Left lobe of liver (tissue), 2 donors: Measurements from ENCODE around the gene DDB1. TPM values are rescaled to one million over a fixed set of nuclear protein-coding genes. Genes with fewer than 3 reads are reported as not detected.

ENCODE experiments used
- ATAC-seq: fragments of 200-7000 bp; cut with Tn5 transposase; one replicate; pipeline ENCODE4 v1.9.1; 2020; ENCODE audit warnings: mild to moderate bottlenecking, moderate library complexity
- DNase-seq: peaks from one replicate; pipeline ENCODE4 v3.0.0-alpha.2; 2020; ENCODE audit warnings: low spot score
- total RNA-seq: library from RNA; stranded (reverse); gene quantifications from one replicate; pipeline ENCODE4 v1.2.1, GENCODE V29; 2021
- donor health status: DM: no; HTN: no; CAD: no; lungs with moderate emphysema.
- donor health status: DM: no; HTN: yes; CAD: no.

The DDB1 gene
- total RNA-seq, 1 donor from 2014 or later = 105 TPM

DNA sequence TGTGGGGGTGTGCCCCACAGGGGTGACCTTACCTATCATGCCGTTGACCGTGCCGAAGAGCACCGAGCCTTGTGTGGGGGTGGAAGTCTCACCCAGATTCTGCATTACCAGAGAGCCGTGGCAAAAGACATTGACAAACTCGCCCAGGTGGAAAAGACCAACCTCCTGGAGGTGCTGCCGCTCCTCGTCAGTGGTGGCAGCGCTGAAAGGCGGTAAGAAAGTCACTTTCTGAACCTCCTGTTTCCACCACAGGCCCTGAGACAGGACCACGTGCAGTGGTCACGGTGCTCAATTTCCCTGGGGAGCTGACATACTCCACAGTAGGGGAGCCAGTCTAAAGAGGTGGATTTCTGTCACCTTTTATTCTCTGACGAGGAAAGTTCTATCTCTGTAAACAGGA lies 30.4 kb downstream of the DDB1 start:
- DNase-seq = no peak
- ATAC-seq = no peak

DNA sequence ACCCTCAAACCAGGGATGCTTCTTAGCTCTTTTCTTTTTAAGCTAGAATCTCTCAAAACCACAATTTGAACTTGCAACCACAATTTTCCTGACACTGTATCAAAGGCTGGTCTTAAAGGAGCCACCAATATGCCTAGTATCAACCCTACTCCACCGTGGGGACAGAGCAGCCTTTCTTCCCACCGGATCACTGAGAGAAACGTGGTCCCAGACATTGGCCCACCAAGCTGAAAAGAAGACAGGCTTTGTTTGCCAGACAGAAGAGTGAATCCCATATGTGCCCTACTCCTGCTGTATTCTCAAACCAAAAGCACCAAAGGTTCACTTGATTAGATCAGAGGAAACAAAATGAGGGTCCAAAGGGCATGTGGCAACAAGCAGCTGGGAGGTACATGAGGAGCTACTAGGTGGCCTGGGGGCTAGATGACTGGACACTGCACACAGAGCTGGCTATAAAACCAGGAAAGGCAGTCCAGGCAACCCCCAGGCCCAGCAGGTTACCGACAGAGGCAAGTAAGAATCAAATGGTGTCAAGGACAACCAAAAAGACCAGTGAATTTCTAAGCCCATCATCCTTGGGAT lies 34.2 kb downstream of the DDB1 start:
- ATAC-seq = peak; percentile 33
- DNase-seq = no peak

DNA sequence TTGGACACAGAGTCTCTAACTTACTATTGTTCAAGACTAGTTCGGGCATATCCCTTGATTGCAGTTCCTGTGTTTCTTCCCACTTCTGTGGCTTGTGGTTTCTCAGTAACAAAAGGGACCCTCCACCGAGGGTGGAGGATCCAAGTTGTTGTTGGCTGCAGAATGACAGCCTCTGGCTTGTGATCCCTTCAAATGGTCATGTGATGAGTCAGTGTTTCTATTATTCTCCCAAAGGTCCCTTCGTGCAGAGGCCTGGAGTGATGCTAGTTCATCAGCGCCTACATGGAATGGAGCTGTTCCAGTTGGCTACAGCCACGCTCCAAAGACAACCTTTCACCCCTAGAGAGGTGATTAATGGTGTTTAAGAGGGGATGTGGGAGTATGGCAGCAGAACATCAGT lies 35.2 kb downstream of the DDB1 start:
- no peak for ATAC-seq

DNA sequence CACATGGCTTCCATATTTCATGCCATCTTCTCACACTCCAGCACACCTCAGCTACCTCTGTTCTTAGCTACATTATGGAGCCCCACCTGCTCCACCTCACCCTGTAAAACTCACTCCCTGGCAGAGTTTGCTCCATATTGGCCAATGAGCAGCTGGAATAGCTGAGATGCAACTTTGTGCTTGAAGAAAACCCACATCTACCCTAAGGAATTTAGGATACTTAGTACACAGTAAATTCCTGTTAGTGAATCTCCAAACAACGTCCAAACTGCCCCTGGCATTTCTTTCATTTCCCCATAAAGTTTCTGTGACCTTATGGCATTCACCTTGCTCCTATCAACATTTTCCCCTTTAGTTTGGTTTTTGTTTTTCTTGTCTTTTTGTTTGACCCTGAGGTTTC lies 35.6 kb downstream of the DDB1 start:
- ATAC-seq (no peak), DNase-seq (no peak)

More for the DNA sequence above, 35.2 kb downstream of the DDB1 start:
- no peak for DNase-seq

DNA sequence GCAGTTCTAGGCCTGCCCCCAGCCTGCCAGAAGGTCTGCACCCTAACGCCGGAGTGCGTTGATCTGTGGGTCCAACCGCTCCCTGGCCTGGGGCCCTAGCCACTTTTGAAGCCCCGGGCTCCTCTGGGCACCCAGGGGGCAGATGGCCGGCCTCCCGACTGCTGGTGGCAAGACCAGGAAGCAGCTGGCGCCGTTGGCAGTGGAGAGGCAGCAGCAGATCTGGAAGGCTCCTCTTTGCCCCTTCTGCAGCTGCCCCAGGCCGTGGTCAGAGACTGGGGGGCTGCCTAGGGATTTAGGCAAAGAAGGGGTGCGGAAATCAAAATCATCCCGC lies 37.3 kb downstream of the DDB1 start:
- DNase-seq (peak; percentile 54), ATAC-seq (peak; percentile 5)

DNA sequence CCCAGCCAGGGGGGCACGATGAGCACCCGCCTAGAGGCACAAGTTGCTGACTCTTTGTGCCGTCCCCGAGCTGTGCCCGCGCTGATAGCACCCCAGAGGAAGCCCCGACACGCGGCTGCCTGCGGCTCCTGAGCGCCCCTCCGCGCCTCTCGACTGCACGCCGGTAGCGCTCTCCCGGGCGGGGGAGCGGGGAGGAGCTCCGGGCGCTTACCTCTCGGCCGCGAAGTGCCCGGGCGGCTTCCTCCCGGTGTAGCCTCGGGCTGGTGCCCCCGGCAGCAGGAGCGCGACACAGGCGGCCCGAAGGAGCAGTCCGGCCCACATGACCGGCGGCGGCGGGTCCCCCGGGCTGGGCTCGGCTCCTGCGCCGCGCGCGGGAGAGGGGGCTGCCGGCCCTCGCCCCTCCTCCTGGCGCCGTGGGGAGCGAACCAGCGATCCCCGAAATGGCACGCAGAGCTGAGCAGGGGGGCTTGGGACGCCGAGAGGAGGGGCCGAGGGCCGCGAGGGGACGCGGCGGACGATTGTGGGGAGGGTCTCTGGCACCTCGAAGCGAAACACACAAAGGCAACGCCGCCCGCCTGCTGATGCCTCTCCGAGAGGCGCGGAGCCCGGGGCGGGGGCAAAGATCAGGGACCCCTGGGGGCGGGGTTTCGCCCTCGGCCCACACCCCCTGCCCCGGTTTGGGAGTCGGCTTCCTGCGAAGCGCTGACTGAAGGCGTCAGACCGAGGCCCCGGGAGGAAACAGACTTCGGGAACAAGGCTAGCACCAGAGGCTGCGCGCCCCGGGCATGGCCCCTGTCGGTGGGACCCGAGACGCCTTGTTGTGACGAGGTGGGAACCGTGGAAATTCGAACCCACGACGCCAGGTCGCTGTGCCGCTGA lies 37.9 kb downstream of the DDB1 start, which contains the start of gene VWCE:
VWCE (minus strand) TSS at position 600 of the 879 bp plus-strand sequence; CDS start at position 321, 279 bp downstream.
- DNase-seq (peak; percentile 72), ATAC-seq (peak; percentile 80)

DNA sequence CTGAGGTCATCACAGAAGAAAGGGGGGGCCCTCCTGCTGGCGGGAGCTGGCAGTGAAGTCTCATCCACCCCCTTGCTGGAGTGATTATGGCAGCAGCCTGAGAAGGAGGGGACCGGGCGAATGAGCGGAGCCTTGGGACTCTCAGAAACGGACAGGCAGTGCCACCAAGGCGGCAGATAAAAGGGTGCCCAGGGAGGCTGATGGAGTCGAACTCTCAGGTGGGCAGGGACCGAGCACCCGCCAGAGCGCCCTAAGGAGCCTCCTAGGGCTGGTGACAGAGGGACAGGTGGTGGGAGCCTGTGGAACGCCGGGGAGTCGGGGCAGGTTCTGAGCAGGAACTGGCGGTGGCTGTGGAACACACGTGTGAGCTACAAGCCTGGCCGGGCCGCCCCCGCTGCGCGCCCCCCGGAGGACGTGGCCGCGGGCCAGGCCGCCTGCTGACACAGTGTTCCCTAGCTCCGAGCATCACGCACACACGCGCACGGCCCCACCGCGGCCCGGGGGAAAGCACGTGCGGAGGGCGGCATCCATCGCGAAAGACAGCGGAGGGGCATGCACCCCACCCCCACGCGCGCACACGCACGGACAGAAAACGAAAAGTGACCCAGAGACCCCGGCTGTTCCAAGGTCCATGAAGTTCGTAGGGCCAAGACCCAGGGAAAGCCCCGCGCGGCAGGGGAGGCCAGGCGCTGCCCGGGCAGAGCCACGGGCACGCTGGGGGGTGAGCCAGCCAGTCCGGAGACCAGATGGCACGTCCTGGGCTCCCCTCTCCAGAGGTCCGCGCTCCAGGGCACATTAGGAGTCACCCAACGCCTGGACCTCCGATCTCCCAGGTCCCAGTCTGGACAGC lies 38.8 kb downstream of the DDB1 start:
- peak; percentile 61 for ATAC-seq

DNA sequence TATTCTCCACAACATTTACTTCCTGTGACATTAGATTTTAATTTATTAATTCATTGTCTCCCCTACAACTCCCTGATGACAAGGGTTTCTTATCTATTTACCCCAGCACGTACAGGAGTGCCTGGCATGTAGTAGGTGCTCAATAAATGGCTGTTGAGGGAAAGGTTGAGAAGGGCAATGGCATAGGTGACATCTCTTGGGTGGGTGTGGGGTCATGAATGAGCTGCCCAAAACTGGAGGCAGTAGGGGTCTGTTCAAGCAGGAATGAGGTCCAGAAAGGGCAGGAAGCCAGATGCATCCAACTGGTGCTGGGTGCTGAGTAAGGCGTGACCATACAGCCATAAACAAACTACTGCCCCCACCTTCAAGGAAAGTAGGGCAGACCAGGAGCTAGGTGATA lies 40.5 kb downstream of the DDB1 start:
- ATAC-seq (no peak), DNase-seq (no peak)

More for the DNA sequence above, 38.8 kb downstream of the DDB1 start:
- peak; percentile 61 for DNase-seq

DNA sequence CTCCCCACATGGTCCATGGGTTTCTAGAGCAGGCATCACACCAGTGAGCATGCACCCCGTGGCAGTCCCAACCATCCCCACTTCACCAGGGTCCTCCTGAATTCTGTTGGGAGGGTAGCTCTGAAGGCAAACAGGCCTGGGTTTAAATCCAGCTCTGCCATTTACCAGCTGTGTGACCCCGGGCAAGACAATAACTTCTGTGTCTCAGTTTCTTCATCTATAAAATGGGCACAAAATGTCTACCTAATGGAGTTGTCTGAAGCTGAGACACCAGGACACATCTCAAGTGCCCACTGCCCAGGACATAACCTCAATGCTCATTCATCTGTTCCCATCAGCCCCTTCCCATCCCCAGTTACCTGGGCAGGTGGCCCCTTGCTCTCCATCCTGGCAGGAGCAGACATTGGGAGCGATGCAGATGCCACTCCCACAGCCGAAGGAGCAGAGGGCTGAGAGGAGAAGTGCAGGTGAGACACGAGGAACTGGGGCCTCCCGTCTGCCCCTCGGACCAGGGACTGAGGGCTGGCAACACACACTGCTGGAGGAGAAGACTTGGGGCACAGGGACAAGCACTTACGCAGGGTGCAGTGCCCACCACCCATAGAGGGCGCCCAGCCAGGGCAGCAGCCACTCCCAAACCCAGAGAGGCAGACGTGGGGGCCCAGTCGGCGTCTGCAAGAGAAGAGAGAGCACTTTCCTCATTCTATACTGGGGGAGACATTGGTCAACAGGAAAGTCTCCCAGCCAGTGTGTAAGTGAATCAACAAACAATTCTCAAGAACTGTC lies 41.8 kb downstream of the DDB1 start:
- ATAC-seq (no peak), DNase-seq (no peak)

DNA sequence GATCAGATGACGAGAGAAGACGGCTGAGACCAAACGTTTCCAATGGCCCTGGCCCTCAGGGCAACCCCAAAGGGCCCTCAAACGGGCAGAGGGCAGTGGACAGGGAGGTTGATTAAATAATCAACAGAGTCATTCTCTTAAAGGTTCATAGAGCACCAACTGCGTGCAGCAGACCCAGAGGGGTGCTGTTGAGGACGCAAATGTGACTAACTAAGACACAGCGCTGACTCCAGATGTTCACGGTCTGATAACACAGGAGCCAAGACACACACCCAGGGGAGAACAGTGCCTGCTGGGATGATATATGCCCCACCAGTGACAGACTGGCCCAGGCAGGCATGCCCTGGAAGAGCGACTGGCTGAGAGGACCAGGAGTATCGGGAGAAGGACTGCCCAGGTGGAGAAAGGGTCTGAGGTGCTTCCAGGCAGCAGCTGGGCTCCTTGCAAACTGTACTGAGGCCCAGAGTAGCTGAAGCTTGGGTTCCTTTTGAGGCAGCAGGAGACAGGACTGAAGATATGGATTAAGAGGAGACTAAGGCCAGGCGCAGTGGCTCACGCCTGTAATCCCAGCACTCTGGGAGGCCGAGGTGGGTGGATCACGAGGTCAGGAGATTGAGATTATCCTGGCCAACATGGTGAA lies 45.4 kb downstream of the DDB1 start:
- DNase-seq (no peak), ATAC-seq (no peak)

DNA sequence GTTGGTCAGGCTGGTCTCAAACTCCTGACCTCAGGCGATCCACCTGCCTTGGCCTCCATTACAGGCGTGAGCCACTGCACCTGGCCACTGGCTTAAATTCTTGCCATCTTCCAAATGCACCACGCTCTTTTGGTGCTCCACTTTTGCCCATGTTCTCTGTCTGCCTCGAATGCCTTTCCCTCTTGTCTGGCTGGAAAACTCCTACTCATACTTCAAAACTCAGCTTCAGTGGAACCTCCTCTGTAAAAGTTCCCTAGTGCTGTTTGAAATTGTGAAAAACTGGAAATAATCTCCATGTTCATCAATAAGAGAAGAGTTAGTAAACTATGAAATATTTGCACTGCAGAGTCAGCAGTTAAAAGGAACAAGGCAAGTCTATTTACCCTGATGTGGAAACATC lies 49.3 kb downstream of the DDB1 start:
- ATAC-seq (no peak), DNase-seq (no peak)

DNA sequence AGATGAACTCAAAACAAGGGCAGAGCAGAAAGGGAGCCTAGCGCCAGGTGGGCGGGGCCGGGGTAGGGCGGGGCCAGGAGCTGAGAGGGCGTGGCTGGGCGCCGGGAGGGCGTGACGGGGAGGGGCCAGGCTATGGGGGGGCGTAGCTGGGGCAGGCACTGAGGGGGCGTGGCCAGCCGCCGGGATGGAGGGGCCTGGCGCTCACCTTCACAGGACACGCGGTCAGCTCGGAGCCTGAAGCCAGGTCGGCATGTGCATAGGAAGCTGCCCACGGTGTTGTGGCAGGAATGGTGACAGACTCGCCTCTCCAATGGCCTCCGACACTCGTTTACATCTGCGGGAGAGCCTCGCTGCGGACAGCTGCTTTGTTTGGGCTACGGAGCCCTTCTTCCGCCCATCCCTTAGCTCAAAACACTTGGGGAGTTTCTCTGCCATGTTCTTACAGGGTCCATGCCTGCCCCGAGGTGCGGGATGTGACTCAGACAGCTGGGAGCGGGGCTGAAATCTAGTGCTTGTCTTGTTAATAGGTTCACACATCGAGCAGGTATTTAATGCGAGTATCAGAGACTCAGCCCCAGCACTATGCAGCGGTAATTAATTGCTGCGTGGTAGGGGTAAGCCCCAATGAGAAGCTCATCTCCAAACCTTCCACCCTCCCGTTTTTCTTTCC lies 51.2 kb downstream of the DDB1 start:
- ATAC-seq = peak; percentile 80
- no peak for DNase-seq

DNA sequence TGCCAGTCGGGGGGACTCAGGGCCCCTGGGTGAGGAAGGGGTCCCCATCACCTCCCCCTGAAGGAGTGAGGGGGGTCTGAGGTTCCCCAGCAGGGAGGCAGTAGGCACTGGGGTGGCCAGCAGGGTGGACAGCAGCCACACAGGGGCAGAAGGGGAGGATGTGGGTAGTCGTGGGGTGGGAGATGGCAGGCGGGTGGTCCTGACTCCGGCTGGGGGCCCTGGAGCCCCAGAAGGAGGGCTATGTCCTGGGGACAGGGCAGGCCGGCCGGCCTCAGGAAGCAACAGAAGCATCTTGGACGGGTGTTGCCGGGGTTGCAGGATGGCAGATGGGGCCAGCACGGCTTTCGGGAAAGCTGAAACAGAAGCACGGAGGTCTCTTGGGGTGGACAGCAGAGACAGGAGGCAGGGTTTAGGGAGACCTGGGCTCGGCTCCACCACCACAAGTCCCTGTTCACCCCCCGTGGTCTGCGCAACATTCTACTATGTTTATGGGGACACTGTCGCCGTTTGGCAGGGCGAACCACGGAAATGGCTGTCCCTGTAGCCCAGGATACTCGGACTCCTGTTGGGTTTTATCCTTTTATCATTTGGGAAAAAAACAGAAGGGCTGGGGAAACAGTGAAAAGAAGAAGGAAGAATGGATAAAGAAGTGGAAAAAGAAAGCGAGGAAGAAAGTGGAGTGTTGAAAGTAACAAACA lies 51.9 kb downstream of the DDB1 start:
- DNase-seq (no peak), ATAC-seq (no peak)

DNA sequence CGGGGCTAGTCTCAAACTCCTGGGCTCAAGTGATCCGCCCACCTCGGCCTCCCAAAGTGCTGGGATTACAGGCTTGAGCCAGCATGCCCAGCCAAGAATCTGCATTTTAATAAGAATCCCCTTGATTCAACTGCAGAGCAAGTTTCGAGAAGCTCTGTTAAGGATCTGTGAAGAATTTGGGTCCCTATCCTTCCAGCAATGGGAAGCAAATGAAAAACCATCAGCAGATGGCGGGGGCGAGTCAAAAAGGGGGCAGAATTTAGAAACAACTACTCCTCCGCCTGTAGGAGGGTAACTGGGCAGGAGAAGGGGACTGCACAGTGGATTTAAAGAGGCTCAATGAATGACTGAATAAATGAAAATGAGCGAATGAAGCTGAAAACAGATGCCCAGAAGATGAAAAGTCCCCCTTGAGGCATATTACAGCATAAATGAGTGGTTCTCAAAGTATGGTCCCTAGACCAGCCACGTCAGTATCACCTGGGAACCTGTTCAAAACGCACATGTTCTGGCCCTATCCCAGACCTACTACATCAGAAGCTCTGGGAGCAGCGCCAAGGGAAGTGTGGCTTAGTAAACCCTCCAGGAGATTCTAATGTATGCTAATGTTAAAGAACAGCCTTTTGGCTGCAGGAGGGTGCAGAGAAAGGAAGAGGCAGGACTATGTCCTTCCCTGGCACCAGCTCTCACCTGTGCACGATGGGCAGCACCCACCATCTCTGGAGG lies 52.8 kb downstream of the DDB1 start:
- ATAC-seq (peak; percentile 37), DNase-seq (no peak)

DNA sequence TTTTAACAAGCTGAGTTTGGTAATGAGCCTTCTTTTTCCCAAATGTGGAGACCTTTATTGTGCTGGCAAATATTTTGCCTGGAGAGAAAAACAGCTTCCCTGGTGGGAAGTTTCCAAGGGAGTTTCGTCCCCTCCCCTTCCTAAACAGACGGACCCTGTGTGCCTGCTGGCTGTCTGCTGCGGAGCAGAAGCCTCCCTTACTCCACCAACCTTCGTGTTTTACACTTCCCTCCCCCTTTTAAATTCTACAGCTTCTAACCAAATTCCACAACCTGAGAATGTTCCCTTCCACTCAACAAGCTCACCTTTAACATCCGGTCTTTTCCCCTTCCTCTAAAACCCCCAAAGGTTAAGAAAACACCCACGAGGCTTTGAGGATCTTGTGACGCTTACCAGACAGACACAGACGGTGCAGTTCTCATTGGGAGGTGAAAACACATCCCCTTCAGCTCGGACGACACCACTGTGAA lies 54.9 kb downstream of the DDB1 start:
- DNase-seq (no peak), ATAC-seq (no peak)

DNA sequence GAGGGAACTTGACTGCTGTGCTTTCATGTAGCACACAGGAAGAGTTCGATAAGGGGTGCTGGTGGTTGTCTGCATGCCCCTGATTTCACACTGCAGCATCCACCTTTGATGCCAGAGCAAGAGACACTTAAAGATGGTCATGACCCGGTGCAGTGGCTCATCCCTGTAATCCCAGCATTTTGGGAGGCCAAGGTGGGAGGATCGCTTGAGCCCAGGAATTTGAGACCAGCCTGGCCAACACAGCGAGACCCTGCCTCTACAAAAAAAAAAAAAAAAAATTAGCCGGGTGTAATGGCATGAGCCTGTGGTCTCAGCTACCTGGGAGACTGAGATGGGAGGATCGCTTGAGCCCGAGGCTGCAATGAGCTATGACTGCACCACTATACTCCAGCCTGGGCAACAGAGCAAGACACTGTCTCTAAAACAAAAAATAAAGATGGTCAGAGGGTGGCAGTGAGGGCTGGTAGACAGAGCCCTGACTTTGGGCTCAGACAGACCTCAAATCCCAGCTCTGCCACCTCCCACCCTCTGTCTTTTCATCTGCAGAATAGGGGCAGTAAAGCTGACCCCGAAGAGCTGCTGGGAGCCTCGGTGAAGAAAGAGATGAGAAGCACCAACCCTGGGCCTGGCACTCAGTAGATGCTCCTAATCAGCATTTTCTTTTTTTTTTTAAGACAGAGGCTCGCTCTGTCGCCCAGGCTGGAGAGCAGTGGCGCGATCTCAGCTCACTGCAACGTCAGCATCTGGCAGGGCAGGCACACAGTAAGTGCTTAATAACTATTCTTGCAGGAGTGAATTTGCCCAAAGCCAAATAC lies 55.5 kb downstream of the DDB1 start:
- no peak for ATAC-seq

DNA sequence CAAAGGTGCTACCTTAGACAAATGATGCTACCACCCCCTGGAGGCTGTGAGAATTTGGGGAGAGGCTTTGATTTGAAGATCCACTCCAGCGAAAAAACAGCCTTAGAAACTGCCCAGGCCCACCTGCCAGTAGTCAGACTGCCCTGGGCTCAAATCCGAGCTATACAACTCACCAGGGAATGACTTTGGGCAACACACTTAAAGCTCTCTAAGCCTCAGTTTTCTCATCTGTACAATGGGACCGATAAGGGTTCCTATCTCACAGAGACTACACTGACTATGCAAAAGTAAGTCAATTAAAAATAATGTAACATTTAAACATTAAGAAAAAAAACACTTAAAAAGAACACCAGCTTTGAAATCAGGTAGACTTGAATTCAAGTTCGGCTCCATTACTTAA lies 57.7 kb downstream of the DDB1 start:
- DNase-seq = no peak
- ATAC-seq = no peak

More for the DNA sequence above, 55.5 kb downstream of the DDB1 start:
- no peak for DNase-seq
